Glomerular visceral epithelial cell (primary cell): Measurements from ENCODE around the gene PSENEN.

ENCODE experiments used
- DNase-seq: peaks from one replicate; pipeline ENCODE4 v3.0.0-alpha.2; 2016; ENCODE audit errors: extremely low spot score

PSENEN gene

GRCh38 chr19:35745328-35746086 lies at the start of gene PSENEN, which contains the start of gene U2AF1L4:
PSENEN (plus strand) TSS chr19:35745651; CDS start chr19:35745931, 280 bp downstream.
U2AF1L4 (minus strand) TSS chr19:35745418; CDS start chr19:35745391, 27 bp downstream.
- peak; percentile 100 for DNase-seq

GRCh38 chr19:35695895-35696422 lies 49.5 kb upstream of the PSENEN start:
- DNase-seq = no peak

GRCh38 chr19:35696835-35697234 lies 48.6 kb upstream of the PSENEN start:
- no peak for DNase-seq

- DNase-seq = peak; percentile 98
Observed at GRCh38 chr19:35702223-35703012, 43.0 kb upstream of the PSENEN start.

- no peak for DNase-seq
Observed at GRCh38 chr19:35703343-35703742, 42.1 kb upstream of the PSENEN start.

- DNase-seq = peak; percentile 21
Observed at GRCh38 chr19:35704218-35704617, 41.2 kb upstream of the PSENEN start, which contains the start of gene ZBTB32. ZBTB32 (plus strand) TSS chr19:35704558; CDS start chr19:35714627, 10,069 bp downstream.

- no peak for DNase-seq
Observed at GRCh38 chr19:35708391-35708790, 37.1 kb upstream of the PSENEN start.

GRCh38 chr19:35710784-35711723 lies 34.4 kb upstream of the PSENEN start:
- DNase-seq = no peak

GRCh38 chr19:35712567-35713505 lies 32.6 kb upstream of the PSENEN start:
- DNase-seq = no peak

GRCh38 chr19:35713506-35713850 lies 32.0 kb upstream of the PSENEN start:
- no peak for DNase-seq

GRCh38 chr19:35713904-35714495 lies 31.5 kb upstream of the PSENEN start:
- DNase-seq = no peak

- DNase-seq = no peak
Observed at GRCh38 chr19:35714601-35715354, 30.7 kb upstream of the PSENEN start.

- no peak for DNase-seq
Observed at GRCh38 chr19:35715355-35715809, 30.1 kb upstream of the PSENEN start.

GRCh38 chr19:35715981-35716800 lies 29.3 kb upstream of the PSENEN start:
- DNase-seq = no peak

- DNase-seq = peak; percentile 86
Observed at GRCh38 chr19:35716801-35717664, 28.4 kb upstream of the PSENEN start.

GRCh38 chr19:35717665-35718344 lies 27.6 kb upstream of the PSENEN start, which contains the start of gene KMT2B:
KMT2B (plus strand) TSS chr19:35718003; CDS start chr19:35718019, 16 bp downstream.
- DNase-seq = peak; percentile 97
